PC-3 (cell line): ENCODE data around the gene FOXJ3. TPM values are rescaled to one million over a fixed set of nuclear protein-coding genes. Genes with fewer than 3 reads are reported as not detected.

Experiments used
- ATAC-seq: fragments of 200-7000 bp; cut with Tn5 transposase; 2 replicates; pipeline ENCODE4 v1.9.1; 2020; ENCODE audit warnings: mild to moderate bottlenecking, moderate library complexity
- BruUV-seq: library from RNA; stranded (reverse); fragments of 400-500 nt; replicated peaks from 2 replicates; lab custom pipeline; 2021; lab: Mats Ljungman, UMichigan
- CTCF ChIA-PET: fragments of 300-600 bp; sonication (Branson Sonifier 250); formaldehyde crosslinking; loops from one replicate; lab custom pipeline; 2022; ENCODE audit warnings: antibody characterized with exemption; lab: Charles Lee
- POLR2A ChIA-PET: fragments of 300-600 bp; sonication (Branson Sonifier 250); formaldehyde crosslinking; loops from one replicate; lab custom pipeline; 2022; ENCODE audit warnings: antibody characterized with exemption; ENCODE audit not compliant: unreplicated experiment; lab: Charles Lee
- DNase-seq: peaks from one replicate; pipeline ENCODE4 v3.0.0-alpha.2; 2015
- H2AFZ ChIP-seq: fragments of 300-600 bp; sonication (generic); 2 replicates; pipeline ENCODE4 v1.6.0; 2016; ENCODE audit warnings: antibody characterized with exemption, low read length
- H3F3A ChIP-seq: fragments of 300-600 bp; sonication (generic); one replicate; pipeline ENCODE4 v1.6.0; 2017; ENCODE audit warnings: antibody characterized with exemption, low read length, control low read depth, mild to moderate bottlenecking; ENCODE audit not compliant: unreplicated experiment
- H3K27ac ChIP-seq: fragments of 300-600 bp; sonication (generic); 2 replicates; pipeline ENCODE4 v1.5.1; 2016; ENCODE audit warnings: mild to moderate bottlenecking, low read length
- H3K27me3 ChIP-seq: fragments of 300-600 bp; sonication (generic); 2 replicates; pipeline ENCODE4 v1.6.1; 2016; ENCODE audit warnings: low read length, mixed read lengths
- H3K36me3 ChIP-seq: fragments of 300-600 bp; sonication (generic); 2 replicates; pipeline ENCODE4 v1.6.1; 2016; ENCODE audit warnings: low read depth, mixed run types, low read length, mixed read lengths
- H3K4me1 ChIP-seq: fragments of 300-600 bp; sonication (generic); 2 replicates; pipeline ENCODE4 v1.5.1; 2016; ENCODE audit warnings: low read length; ENCODE audit not compliant: insufficient read depth
- H3K4me2 ChIP-seq: fragments of 300-600 bp; sonication (generic); 2 replicates; pipeline ENCODE4 v1.6.0; 2016; ENCODE audit warnings: low read length
- H3K4me3 ChIP-seq: fragments of 300-600 bp; sonication (generic); 2 replicates; pipeline ENCODE4 v1.5.1; 2016; ENCODE audit warnings: mild to moderate bottlenecking, low read length, mixed read lengths
- H3K79me2 ChIP-seq: fragments of 300-600 bp; sonication (generic); 2 replicates; pipeline ENCODE4 v1.6.1; 2017; ENCODE audit warnings: low read length, mixed read lengths
- H3K9ac ChIP-seq: fragments of 300-600 bp; sonication (generic); 2 replicates; pipeline ENCODE4 v1.6.0; 2016; ENCODE audit warnings: mild to moderate bottlenecking, low read length
- H3K9me2 ChIP-seq: fragments of 300-600 bp; sonication (generic); replicated peaks from 2 replicates; pipeline ENCODE4 v1.6.1; 2016; ENCODE audit warnings: mixed run types, low read length, mixed read lengths
- H3K9me3 ChIP-seq: fragments of 300-600 bp; sonication (generic); 2 replicates; pipeline ENCODE4 v1.6.1; 2016; ENCODE audit warnings: low read length, mixed read lengths
- H4K20me1 ChIP-seq: fragments of 300-600 bp; sonication (generic); 2 replicates; pipeline ENCODE4 v1.6.1; 2016; ENCODE audit warnings: low read length, mixed read lengths
- EZH2 ChIP-seq: fragments of 300-600 bp; sonication (generic); IDR thresholded peaks from one replicate; pipeline ENCODE4 v1.6.1; 2017; ENCODE audit warnings: antibody characterized with exemption, mild to moderate bottlenecking, low read length; ENCODE audit not compliant: unreplicated experiment
- EZH2phosphoT487 ChIP-seq: fragments of 300-600 bp; sonication (generic); IDR thresholded peaks from 2 replicates; pipeline ENCODE4 v1.6.1; 2018; ENCODE audit warnings: mild to moderate bottlenecking, antibody characterized with exemption, low read length, borderline replicate concordance
- intact Hi-C: fragments of 100-400 bp; cut with micrococcal nuclease; formaldehyde crosslinking; loops from 2 replicates; pipeline ENCODE4 v1.9.0; 2023
- total RNA-seq: library from RNA; depleted of rRNA; stranded (reverse); fragments of >200 nt; gene quantifications from 2 replicates; pipeline ENCODE4 v1.2.3, GENCODE V29; 2014
- TF ChIP-seq, protein P1 (sequence below): fragments of 300-600 bp; sonication (generic); conservative IDR thresholded peaks from 2 replicates; pipeline ENCODE4 v1.5.1; 2017; ENCODE audit warnings: antibody characterized with exemption, low read depth, mild to moderate bottlenecking, low read length

Gene FOXJ3
- total RNA-seq, 1 experiment from 2014 or later: 23.4 TPM

DNA sequence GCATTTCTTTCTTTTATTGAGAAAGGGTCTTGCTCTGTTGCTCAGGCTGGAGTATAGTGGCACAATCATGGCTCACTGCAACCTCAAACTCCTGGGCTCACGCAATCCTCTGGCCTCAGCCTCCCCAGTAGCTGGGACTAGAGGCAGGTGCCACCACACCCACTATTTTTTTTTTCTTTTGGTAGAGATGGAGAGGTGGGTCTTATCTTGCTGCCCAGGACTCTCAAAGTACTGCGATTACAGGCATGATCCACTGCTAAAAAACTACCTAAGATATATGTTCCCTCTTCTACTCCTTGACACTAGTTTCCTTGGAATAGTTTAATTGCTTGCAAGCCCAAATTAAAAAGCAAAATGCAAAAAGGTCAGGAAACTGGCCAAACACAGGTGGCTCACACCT is 113.6 kb downstream of the FOXJ3 start:
- ATAC-seq (no peak), DNase-seq (no peak)
- POLR2A ChIA-PET: no interaction called here
- no peak overlapping the region for H2AFZ ChIP-seq
- BruUV-seq: no TSS peak
- no peaks in the 10 kb centered on the region for H3K9me2 ChIP-seq
- CTCF ChIA-PET: no interaction called here
- TF ChIP-seq EZH2: no peak
- TF ChIP-seq, protein P1, sequence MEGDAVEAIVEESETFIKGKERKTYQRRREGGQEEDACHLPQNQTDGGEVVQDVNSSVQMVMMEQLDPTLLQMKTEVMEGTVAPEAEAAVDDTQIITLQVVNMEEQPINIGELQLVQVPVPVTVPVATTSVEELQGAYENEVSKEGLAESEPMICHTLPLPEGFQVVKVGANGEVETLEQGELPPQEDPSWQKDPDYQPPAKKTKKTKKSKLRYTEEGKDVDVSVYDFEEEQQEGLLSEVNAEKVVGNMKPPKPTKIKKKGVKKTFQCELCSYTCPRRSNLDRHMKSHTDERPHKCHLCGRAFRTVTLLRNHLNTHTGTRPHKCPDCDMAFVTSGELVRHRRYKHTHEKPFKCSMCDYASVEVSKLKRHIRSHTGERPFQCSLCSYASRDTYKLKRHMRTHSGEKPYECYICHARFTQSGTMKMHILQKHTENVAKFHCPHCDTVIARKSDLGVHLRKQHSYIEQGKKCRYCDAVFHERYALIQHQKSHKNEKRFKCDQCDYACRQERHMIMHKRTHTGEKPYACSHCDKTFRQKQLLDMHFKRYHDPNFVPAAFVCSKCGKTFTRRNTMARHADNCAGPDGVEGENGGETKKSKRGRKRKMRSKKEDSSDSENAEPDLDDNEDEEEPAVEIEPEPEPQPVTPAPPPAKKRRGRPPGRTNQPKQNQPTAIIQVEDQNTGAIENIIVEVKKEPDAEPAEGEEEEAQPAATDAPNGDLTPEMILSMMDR: no peak
- TF ChIP-seq EZH2phosphoT487: no peak
- no peak overlapping the region for H3K4me2 ChIP-seq
- intact Hi-C loops: no loop called here
- no peak overlapping the region for H3K4me3 ChIP-seq
- no peaks in the 10 kb centered on the region; the same call in 1 of the 2 replicates for H3K36me3 ChIP-seq
- no peak overlapping the region for H3K9ac ChIP-seq
- peaks cover 12% of the 10 kb centered on the region for H3K4me1 ChIP-seq
- H3K9me3 ChIP-seq: no peaks in the 10 kb centered on the region
- H3K79me2 ChIP-seq: peaks cover 38% of the 10 kb centered on the region
- H4K20me1 ChIP-seq: no peaks in the 10 kb centered on the region
- H3K27ac ChIP-seq: no peak overlapping the region
- H3K27me3 ChIP-seq: no peaks in the 10 kb centered on the region
- no peaks in the 10 kb centered on the region for H3F3A ChIP-seq

DNA sequence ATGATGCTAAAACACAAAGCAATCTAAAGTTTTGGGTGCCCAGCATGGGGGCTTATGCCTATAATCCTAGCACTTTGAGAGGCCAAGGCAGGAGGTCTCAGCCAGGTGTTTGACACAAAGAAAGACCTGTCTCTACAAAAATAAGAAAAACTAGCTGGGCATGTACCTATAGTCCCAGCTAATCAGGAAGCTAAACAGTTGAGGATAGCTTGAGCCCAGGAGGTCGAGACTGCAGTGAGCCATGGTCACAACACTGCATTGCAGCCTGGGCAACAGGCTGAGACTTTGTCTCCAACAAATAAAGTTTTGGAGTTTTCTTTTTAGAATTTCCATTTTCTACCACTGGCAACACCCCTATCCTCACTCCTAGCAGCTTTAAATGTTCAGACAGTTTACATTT is 115.4 kb downstream of the FOXJ3 start:
- Histone ChIP-seq H3F3A (no peaks in the 10 kb centered on the region), H3K27ac (no peak overlapping the region), H3K9me3 (no peaks in the 10 kb centered on the region), H3K36me3 (no peaks in the 10 kb centered on the region; the same call in 1 of the 2 replicates), H3K9me2 (no peaks in the 10 kb centered on the region), H3K9ac (no peak overlapping the region), H2AFZ (no peak overlapping the region), H3K4me2 (no peak overlapping the region), H3K4me3 (no peak overlapping the region), H3K79me2 (peaks cover 54% of the 10 kb centered on the region), H4K20me1 (no peaks in the 10 kb centered on the region), H3K4me1 (peaks cover 20% of the 10 kb centered on the region), H3K27me3 (no peaks in the 10 kb centered on the region)
- CTCF ChIA-PET: no interaction called here
- POLR2A ChIA-PET: interaction anchor here (0.7 kb wide), 1 partner anchor 271 kb away, joined by 5 read pairs; no protein-coding TSS in a partner anchor
- TF ChIP-seq EZH2phosphoT487 (no peak), EZH2 (no peak)
- TF ChIP-seq, protein P1: no peak
- no peak for ATAC-seq
- intact Hi-C loops: no loop called here
- no TSS peak for BruUV-seq
- no peak for DNase-seq

DNA sequence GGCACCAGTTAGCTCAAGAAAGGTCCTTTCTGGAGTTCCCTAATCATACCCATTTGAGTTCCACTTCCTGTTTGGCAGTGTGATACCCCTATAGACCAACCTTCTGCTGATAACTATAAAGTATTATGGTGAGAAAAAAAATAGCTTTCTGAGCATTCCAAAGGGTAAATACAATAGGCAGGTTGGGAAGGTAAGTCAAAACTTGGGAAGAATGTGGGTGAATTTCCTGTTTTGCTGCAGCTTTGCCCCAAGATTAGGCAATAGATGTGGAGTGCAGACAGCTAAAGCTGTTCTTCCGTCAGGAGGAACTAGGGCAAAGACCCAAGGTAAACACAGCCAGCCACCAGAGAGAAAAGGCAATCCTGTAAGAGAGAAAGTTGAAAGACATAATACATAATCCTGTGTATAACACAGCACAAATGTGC is 120.6 kb downstream of the FOXJ3 start:
- H2AFZ ChIP-seq: no peak overlapping the region
- peak overlapping the region; percentile 64 for H3K27ac ChIP-seq
- no peaks in the 10 kb centered on the region for H3K9me2 ChIP-seq
- ChIA-PET CTCF (interaction anchor here (0.6 kb wide), 1 partner anchor 120 kb away, joined by 3 read pairs; no protein-coding TSS in a partner anchor), POLR2A (no interaction called here)
- ATAC-seq: peak; percentile 60
- peak; percentile 71 for DNase-seq
- 0 out of 2 replicates have a peak, but pooled peaks cover 2% of the 10 kb centered on the region for H3K36me3 ChIP-seq
- intact Hi-C loops: no loop called here
- no TSS peak for BruUV-seq
- H3K79me2 ChIP-seq: peaks cover 81% of the 10 kb centered on the region
- H3K9me3 ChIP-seq: no peaks in the 10 kb centered on the region
- H3K4me2 ChIP-seq: peak overlapping the region; percentile 62
- H3K9ac ChIP-seq: no peak overlapping the region; the same call in 1 of the 2 replicates
- H3K4me1 ChIP-seq: peaks cover 39% of the 10 kb centered on the region
- H3F3A ChIP-seq: no peaks in the 10 kb centered on the region
- H4K20me1 ChIP-seq: no peaks in the 10 kb centered on the region
- no peak for TF ChIP-seq EZH2
- TF ChIP-seq EZH2phosphoT487: no peak
- TF ChIP-seq, protein P1: no peak
- H3K4me3 ChIP-seq: no peak overlapping the region
- no peaks in the 10 kb centered on the region for H3K27me3 ChIP-seq
